Amniotic stem cell (primary cell): ENCODE data around the gene TLR6.

ENCODE experiments used
- DNase-seq: peaks from one replicate; lab custom pipeline; 2025; lab: John Stamatoyannopoulos, UW

Gene TLR6

GRCh38 chr4:38867478-38868058 is 11.0 kb upstream of the TLR6 start, which contains the start of gene FAM114A1:
Gene FAM114A1 (plus strand): TSS chr4:38867806. CDS start chr4:38878079, 10,273 bp downstream.
- peak; percentile 58 for DNase-seq

- DNase-seq: no peak
Observed at GRCh38 chr4:38866973-38867477, 10.4 kb upstream of the TLR6 start.

- DNase-seq: no peak
Observed at GRCh38 chr4:38865445-38865844, 8.8 kb upstream of the TLR6 start.

GRCh38 chr4:38861791-38862190 is 5.2 kb upstream of the TLR6 start:
- DNase-seq: no peak

- DNase-seq: peak; percentile 7
Observed at GRCh38 chr4:38860788-38861424, 4.3 kb upstream of the TLR6 start.

GRCh38 chr4:38859501-38859900 is 2.9 kb upstream of the TLR6 start:
- no peak for DNase-seq

- no peak for DNase-seq
Observed at GRCh38 chr4:38858097-38858420, 1.4 kb upstream of the TLR6 start.

GRCh38 chr4:38857354-38858096 is 908 bp upstream of the TLR6 start:
- peak; percentile 52 for DNase-seq

- no peak for DNase-seq
Observed at GRCh38 chr4:38856046-38856445, 571 bp downstream of the TLR6 start.

- no peak for DNase-seq
Observed at GRCh38 chr4:38855466-38855865, 1.2 kb downstream of the TLR6 start.

GRCh38 chr4:38846015-38846414 is 10.6 kb downstream of the TLR6 start:
- no peak for DNase-seq

- no peak for DNase-seq
Observed at GRCh38 chr4:38842994-38843393, 13.6 kb downstream of the TLR6 start.

GRCh38 chr4:38837849-38838248 is 18.8 kb downstream of the TLR6 start:
- DNase-seq: no peak

GRCh38 chr4:38837334-38837733 is 19.3 kb downstream of the TLR6 start:
- no peak for DNase-seq

GRCh38 chr4:38834570-38834969 is 22.0 kb downstream of the TLR6 start:
- no peak for DNase-seq

- no peak for DNase-seq
Observed at GRCh38 chr4:38832624-38833528, 23.7 kb downstream of the TLR6 start.

GRCh38 chr4:38832206-38832605 is 24.4 kb downstream of the TLR6 start:
- DNase-seq: no peak

- no peak for DNase-seq
Observed at GRCh38 chr4:38831653-38832052, 25.0 kb downstream of the TLR6 start.

- DNase-seq: no peak
Observed at GRCh38 chr4:38829237-38829636, 27.4 kb downstream of the TLR6 start.

- DNase-seq: no peak
Observed at GRCh38 chr4:38823766-38824165, 32.9 kb downstream of the TLR6 start.

- DNase-seq: no peak
Observed at GRCh38 chr4:38822748-38823303, 33.8 kb downstream of the TLR6 start.

- DNase-seq: no peak
Observed at GRCh38 chr4:38821739-38822138, 34.9 kb downstream of the TLR6 start.
